Thoracic aorta (tissue), 2 donors: ENCODE measurements around the gene THAP3. TPM values are rescaled to one million over a fixed set of nuclear protein-coding genes. Genes with fewer than 3 reads are reported as not detected.

ENCODE experiments used
- ATAC-seq: fragments of 150-250 bp; one replicate; pipeline ENCODE4 v1.8.0; 2017; ENCODE audit warnings: low read depth; ENCODE audit not compliant: insufficient number of reproducible peaks, low FRiP score
- DNase-seq: peaks from one replicate; pipeline ENCODE4 v3.0.0-alpha.2; 2020; ENCODE audit warnings: low spot score
- H3K27ac ChIP-seq, 2 donors: fragments of 200-600 bp; sonication (generic); 1 replicate in 1 of 2; 2 replicates in 1 of 2; pipeline ENCODE4 v1.5.1; 2016; ENCODE audit warnings: mild to moderate bottlenecking in 2 of 2, moderate library complexity in 2 of 2
- H3K27me3 ChIP-seq: fragments of 200-600 bp; sonication (generic); replicated peaks from 2 replicates; pipeline ENCODE4 v1.6.0; 2016; ENCODE audit warnings: mild to moderate bottlenecking; ENCODE audit not compliant: insufficient read depth
- H3K36me3 ChIP-seq: fragments of 200-600 bp; sonication (generic); one replicate; pipeline ENCODE4 v1.5.1; 2016
- H3K4me1 ChIP-seq, 2 donors: fragments of 200-600 bp; sonication (generic); 1 replicate in 1 of 2; 2 replicates in 1 of 2; pipeline versions ENCODE4 v1.5.1 to v1.6.0; 2016; ENCODE audit warnings: low read depth in 2 of 2, mild to moderate bottlenecking in 1 of 2; ENCODE audit not compliant: control insufficient read depth in 1 of 2
- H3K4me3 ChIP-seq: fragments of 200-600 bp; sonication (generic); 2 replicates; pipeline ENCODE4 v1.5.1; 2016; ENCODE audit warnings: mild to moderate bottlenecking
- H3K9me3 ChIP-seq: fragments of 200-600 bp; sonication (generic); 2 replicates; pipeline ENCODE4 v1.5.1; 2016
- CTCF ChIP-seq: fragments of 200-600 bp; sonication (generic); IDR thresholded peaks from one replicate; pipeline ENCODE4 v1.5.1; 2019; ENCODE audit warnings: antibody characterized with exemption
- total RNA-seq, 2 donors: library from RNA; depleted of rRNA; stranded (reverse); fragments of >200 nt; gene quantifications; one replicate each; pipeline versions ENCODE4 v1.1.0 to v1.2.3, GENCODE V29; 2016

Gene THAP3
- total RNA-seq, 2 donors from 2014 or later = 14.1 to 18.7 TPM

DNA sequence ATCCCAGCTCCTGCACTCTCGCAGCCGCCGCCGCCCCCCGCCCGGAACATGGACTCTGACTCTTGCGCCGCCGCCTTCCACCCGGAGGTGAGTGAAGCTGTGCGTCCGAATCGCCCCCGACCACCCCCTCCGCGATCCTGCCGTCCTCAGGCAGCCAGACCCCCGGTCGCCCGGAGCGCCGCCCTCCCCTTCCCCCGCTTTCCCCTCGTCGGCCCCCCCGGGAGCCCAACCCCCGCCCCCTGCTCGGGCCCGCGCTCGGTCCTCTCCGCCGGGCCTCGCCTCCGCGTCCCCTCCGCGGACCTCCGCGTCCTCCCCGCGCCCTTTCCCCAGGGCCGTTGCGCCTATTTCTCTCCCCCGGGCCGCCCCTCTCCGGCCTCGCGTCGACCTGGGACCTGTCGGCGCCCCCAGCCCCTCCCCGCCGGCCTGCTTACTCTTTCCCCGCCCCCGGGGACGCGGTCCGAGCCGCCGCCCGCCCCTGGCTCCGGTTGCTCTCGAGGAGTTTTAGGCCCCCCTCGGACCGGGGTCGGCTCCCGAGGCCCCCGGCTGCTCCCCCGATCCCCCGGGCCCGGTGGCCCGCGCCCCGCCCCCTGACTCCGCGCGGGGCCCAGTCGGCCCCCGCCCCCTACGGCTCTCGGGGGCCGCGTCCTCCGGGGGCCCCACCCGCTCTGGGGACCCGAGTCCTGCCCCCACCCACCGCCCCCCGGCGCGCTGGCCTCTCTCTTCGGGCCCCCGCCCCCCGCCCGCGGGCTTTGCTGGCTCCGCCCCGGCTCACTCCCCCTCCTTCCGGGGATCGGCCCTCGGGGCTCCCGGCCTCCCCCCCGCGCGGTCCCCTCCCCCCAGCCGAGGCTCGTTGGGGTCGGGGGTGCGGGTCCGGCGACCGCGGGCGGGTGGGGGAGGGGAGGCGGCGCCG lies 10.4 kb upstream of the THAP3 start:
- peaks cover 20 to 35% of the 10 kb centered on the region in 2 donors for H3K4me1 ChIP-seq
- H3K9me3 ChIP-seq = no peaks in the 10 kb centered on the region
- no peak for TF ChIP-seq CTCF
- peaks cover 4% of the 10 kb centered on the region for H3K36me3 ChIP-seq
- peak overlapping the region; percentile 93 to 96 for H3K27ac ChIP-seq
- peak overlapping the region; percentile 100 for H3K4me3 ChIP-seq
- ATAC-seq (no peak), DNase-seq (no peak)
- H3K27me3 ChIP-seq = no peaks in the 10 kb centered on the region

- ATAC-seq (no peak), DNase-seq (no peak)
- peaks cover 14 to 33% of the 10 kb centered on the region in 2 donors for H3K4me1 ChIP-seq
- H3K27me3 ChIP-seq = no peaks in the 10 kb centered on the region
- TF ChIP-seq CTCF = no peak
- no peaks in the 10 kb centered on the region for H3K9me3 ChIP-seq
- peak overlapping the region; percentile 71 to 96 for H3K27ac ChIP-seq
- H3K4me3 ChIP-seq = peak overlapping the region; percentile 100
- H3K36me3 ChIP-seq = peaks cover 12% of the 10 kb centered on the region
These were observed 9.5 kb upstream of the THAP3 start for GRCh38 chr1:6614929-6615785.

GRCh38 chr1:6619045-6619444 lies 5.6 kb upstream of the THAP3 start:
- ATAC-seq (no peak), DNase-seq (no peak)
- TF ChIP-seq CTCF = no peak
- H3K36me3 ChIP-seq = peaks cover 38% of the 10 kb centered on the region
- no peaks in the 10 kb centered on the region for H3K27me3 ChIP-seq
- no peak overlapping the region for H3K4me3 ChIP-seq
- no peak overlapping the region for H3K27ac ChIP-seq
- peaks cover 4 to 10% of the 10 kb centered on the region in 2 donors for H3K4me1 ChIP-seq
- no peaks in the 10 kb centered on the region for H3K9me3 ChIP-seq

DNA sequence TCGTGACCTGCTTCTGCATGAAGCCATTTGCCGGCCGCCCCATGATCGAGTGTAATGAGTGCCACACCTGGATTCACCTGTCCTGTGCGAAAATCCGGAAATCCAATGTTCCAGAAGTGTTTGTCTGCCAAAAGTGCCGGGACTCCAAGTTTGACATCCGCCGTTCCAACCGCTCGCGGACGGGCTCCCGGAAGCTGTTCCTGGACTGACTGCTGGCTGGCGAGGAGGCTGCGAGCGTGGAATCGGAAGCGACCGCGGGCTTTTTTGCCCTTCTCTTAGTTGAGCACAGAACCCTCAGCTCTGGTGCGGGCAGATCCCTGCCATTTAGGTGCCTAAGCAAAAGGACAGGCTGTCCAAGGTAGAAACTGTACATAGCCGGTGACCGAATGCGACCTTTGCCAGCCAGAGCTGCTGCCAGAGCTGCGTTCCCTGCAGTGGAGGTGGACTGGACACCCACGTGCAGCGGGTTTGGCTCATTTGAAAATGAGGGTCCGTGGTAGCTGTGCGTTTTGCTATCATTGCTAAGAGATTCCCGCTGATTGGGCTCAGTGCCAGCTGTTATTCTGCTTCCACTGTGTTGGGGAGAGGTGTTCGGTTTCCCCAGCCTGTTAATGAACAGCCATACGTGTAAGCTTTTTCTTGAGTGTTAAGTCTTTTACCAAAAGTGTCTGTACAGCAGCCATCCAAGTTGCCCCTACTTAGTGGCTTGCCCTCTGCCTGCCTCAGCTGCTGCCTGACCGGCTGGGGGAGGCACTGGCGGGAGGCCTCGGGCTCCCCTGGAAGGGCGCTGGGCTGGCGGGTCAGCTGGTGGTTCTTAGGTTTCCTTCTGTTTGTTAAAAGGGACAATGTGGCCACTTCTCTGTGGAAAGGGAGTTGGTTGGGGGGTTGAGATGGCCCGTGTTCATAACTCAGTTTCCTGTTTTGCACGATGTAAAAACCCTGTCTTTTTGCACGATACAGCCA lies 3.0 kb upstream of the THAP3 start:
- no peak for TF ChIP-seq CTCF
- Histone ChIP-seq H3K27me3 (no peaks in the 10 kb centered on the region), H3K4me1 (peaks cover 8 to 20% of the 10 kb centered on the region in 2 donors), H3K9me3 (no peaks in the 10 kb centered on the region), H3K4me3 (no peak overlapping the region), H3K27ac (no peak overlapping the region), H3K36me3 (peaks cover 38% of the 10 kb centered on the region)
- ATAC-seq (no peak), DNase-seq (no peak)
